B cell (primary cell): ENCODE measurements around the gene TENT5C. TPM values are rescaled to one million over a fixed set of nuclear protein-coding genes. Genes with fewer than 3 reads are reported as not detected.

ENCODE experiments used
- ATAC-seq: fragments of 200-7000 bp; cut with Tn5 transposase; one replicate; pipeline ENCODE4 v1.10.0; 2021; ENCODE audit warnings: low read depth, mild to moderate bottlenecking, moderate number of reproducible peaks, moderate library complexity
- CTCF ChIA-PET: fragments of 350-600 bp; sonication (Branson Sonifier 250); formaldehyde crosslinking; loops from one replicate; lab custom pipeline; 2021; ENCODE audit warnings: antibody characterized with exemption, inconsistent platforms; lab: Charles Lee
- POLR2A ChIA-PET: fragments of 350-600 bp; sonication (Branson Sonifier 250); formaldehyde crosslinking; loops from one replicate; lab custom pipeline; 2021; ENCODE audit warnings: antibody characterized with exemption; lab: Charles Lee
- DNase-seq: peaks from one replicate; pipeline ENCODE4 v3.0.0; 2013
- H2AFZ ChIP-seq: 2 replicates; pipeline ENCODE4 v1.6.1; 2012; ENCODE audit warnings: mild to moderate bottlenecking, low read depth, low read length; ENCODE audit not compliant: insufficient read depth, poor library complexity, severe bottlenecking
- H3K27ac ChIP-seq, 2 donors: 1 replicate in 1 of 2; 2 replicates in 1 of 2; pipeline ENCODE4 v1.5.1; 2012 to 2013; ENCODE audit warnings: low read length in 2 of 2, mild to moderate bottlenecking in 2 of 2, moderate library complexity in 1 of 2
- H3K27me3 ChIP-seq, 4 experiments: fragments of 200-600 bp in 1 of 4; sonication (generic) in 1 of 4; replicated peaks in 1 of 4; 1 replicate in 2 of 4; 2 replicates in 2 of 4; pipeline versions ENCODE4 v1.6.1 to v1.7.0; 2013 to 2016; ENCODE audit warnings: low read length in 3 of 4, mild to moderate bottlenecking in 2 of 4, mixed read lengths in 1 of 4, moderate library complexity in 1 of 4; ENCODE audit not compliant: insufficient read depth in 4 of 4, control insufficient read depth in 3 of 4; ENCODE audit errors: control extremely low read depth in 1 of 4
- H3K36me3 ChIP-seq, 2 experiments: replicated peaks in 1 of 2; 1 replicate in 1 of 2; 2 replicates in 1 of 2; pipeline versions ENCODE4 v1.6.1 to v1.7.1; 2013; ENCODE audit warnings: low read length in 1 of 2; ENCODE audit not compliant: insufficient read depth in 2 of 2, control insufficient read depth in 1 of 2; ENCODE audit errors: control extremely low read depth in 1 of 2, extremely low read depth in 1 of 2
- H3K4me1 ChIP-seq, 2 donors: fragments of 200-600 bp in 1 of 2; sonication (generic) in 1 of 2; 1 replicate in 1 of 2; 2 replicates in 1 of 2; pipeline versions ENCODE4 v1.5.1 to v1.6.1; 2013 to 2017; ENCODE audit warnings: low read length in 2 of 2; ENCODE audit not compliant: control insufficient read depth in 2 of 2, insufficient read depth in 2 of 2
- H3K4me2 ChIP-seq: replicated peaks from 2 replicates; pipeline ENCODE3; 2012; ENCODE audit warnings: mild to moderate bottlenecking, low read depth, low read length; ENCODE audit not compliant: poor library complexity, severe bottlenecking
- H3K4me3 ChIP-seq, 5 experiments: fragments of 200-600 bp in 1 of 5; sonication (generic) in 1 of 5; 1 replicate in 3 of 5; 2 replicates in 2 of 5; pipeline versions ENCODE4 v1.5.1 to v1.7.0; 2011 to 2016; ENCODE audit warnings: low read length in 4 of 5, mild to moderate bottlenecking in 4 of 5, low read depth in 2 of 5, control low read depth in 1 of 5, moderate library complexity in 1 of 5; ENCODE audit not compliant: insufficient read depth in 1 of 5; ENCODE audit errors: control extremely low read depth in 1 of 5, extremely low read depth in 1 of 5
- H3K79me2 ChIP-seq: fragments of 200-600 bp; sonication (generic); one replicate; pipeline ENCODE4 v1.6.0; 2016; ENCODE audit warnings: low read length; ENCODE audit not compliant: control insufficient read depth, insufficient read depth
- H3K9ac ChIP-seq: fragments of 200-600 bp; sonication (generic); 2 replicates; pipeline ENCODE4 v1.6.1; 2017; ENCODE audit warnings: mild to moderate bottlenecking, low read length, moderate library complexity
- H3K9me3 ChIP-seq, 3 donors: one replicate each; pipeline versions ENCODE4 v1.6.1 to v1.7.1; 2013; ENCODE audit warnings: low read length in 2 of 3; ENCODE audit not compliant: control insufficient read depth in 2 of 3, insufficient read depth in 1 of 3; ENCODE audit errors: control extremely low read depth in 1 of 3
- H4K20me1 ChIP-seq: 2 replicates; pipeline ENCODE4 v1.6.0; 2012; ENCODE audit warnings: mild to moderate bottlenecking, low read length; ENCODE audit not compliant: insufficient read depth, control insufficient read depth, poor library complexity, severe bottlenecking
- H3K27ac Mint-ChIP-seq: one replicate; pipeline ENCODE4 v1.8.0; 2021; ENCODE audit warnings: mixed read lengths
- H3K27me3 Mint-ChIP-seq: one replicate; pipeline ENCODE4 v1.8.0; 2021; ENCODE audit warnings: mixed read lengths
- H3K4me1 Mint-ChIP-seq: one replicate; pipeline ENCODE4 v1.8.0; 2021; ENCODE audit warnings: mixed read lengths
- H3K4me3 Mint-ChIP-seq: one replicate; pipeline ENCODE4 v1.8.0; 2021; ENCODE audit warnings: mixed read lengths
- H3K9me3 Mint-ChIP-seq: one replicate; pipeline ENCODE4 v1.8.0; 2022; ENCODE audit warnings: mixed read lengths; ENCODE audit not compliant: insufficient read depth
- CTCF ChIP-seq: fragments of 200-600 bp; IDR thresholded peaks from one replicate; pipeline ENCODE4 v1.8.0; 2022; ENCODE audit warnings: antibody characterized with exemption, mild to moderate bottlenecking
- EZH2 ChIP-seq: IDR thresholded peaks from 2 replicates; pipeline ENCODE4 v1.6.1; 2012; ENCODE audit warnings: borderline replicate concordance, low read depth, mild to moderate bottlenecking, moderate library complexity, low read length; ENCODE audit not compliant: insufficient read depth, poor library complexity, severe bottlenecking
- WGBS: methylation state at CpG from one replicate; pipeline ENCODE4 v1.1.5; 2013; ENCODE audit warnings: missing lambda C conversion rate; ENCODE audit not compliant: insufficient coverage; 5-methylcytosine and 5-hydroxymethylcytosine counted together
- intact Hi-C: fragments of 100-400 bp; cut with micrococcal nuclease; formaldehyde crosslinking; loops from one replicate; pipeline ENCODE4 v1.10.0; 2022
- polyA plus RNA-seq: library from polyadenylated mRNA; depleted of rRNA; stranded (reverse); fragments of >200 nt; gene quantifications from 2 replicates; pipeline ENCODE4 v1.2.3, GENCODE V29; 2012
- total RNA-seq, 2 donors: library from RNA; stranded (reverse); fragments of 120-200 nt in 1 of 2; gene quantifications; 1 replicate in 1 of 2; 2 replicates in 1 of 2; pipeline versions ENCODE4 v1.2.3 to v1.2.4, GENCODE V29; 2013 to 2022

TENT5C gene
- total and polyA plus RNA-seq, 2 donors (not counting 1 experiment from before 2014, with no cell fraction given), result 65.4 to 112 TPM

DNA sequence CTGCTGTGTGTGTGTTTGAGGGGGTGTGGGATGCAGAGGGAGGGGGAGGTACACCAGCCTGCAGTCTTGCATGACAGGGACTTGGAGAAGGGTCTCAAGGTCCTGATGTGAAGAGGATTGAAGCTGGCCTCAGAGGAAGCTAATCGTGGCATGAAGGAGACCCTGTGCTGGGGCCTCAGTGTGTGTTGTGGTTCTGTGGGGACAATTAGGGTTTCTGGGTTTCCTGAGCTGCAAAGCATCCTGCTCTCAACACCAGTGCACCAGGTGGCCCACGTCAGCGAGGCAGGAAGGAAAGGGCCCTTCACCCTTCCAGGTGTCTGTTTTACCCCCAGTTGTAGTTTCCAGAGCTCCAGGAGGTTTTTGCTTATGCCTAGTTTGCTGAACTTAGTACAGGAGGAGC, 52.8 kb downstream of the TENT5C start:
- Histone ChIP-seq H2AFZ (no peak overlapping the region), H3K9me3 (peaks cover 0 to 7% (median 0%) of the 10 kb centered on the region in 3 donors), H3K27me3 (no peaks in the 10 kb centered on the region), H3K4me1 (peaks cover 97 to 98% of the 10 kb centered on the region in 2 donors), H3K79me2 (no peaks in the 10 kb centered on the region), H3K4me2 (peak overlapping the region; percentile 66), H3K4me3 (peak overlapping the region in 1 of 5 experiments; percentile 22), H3K36me3 (no peaks in the 10 kb centered on the region), H3K9ac (peak overlapping the region; percentile 18), H3K27ac (peak overlapping the region; percentile 67 to 68), H4K20me1 (no peaks in the 10 kb centered on the region)
- peak overlapping the region; percentile 88 for H3K27ac Mint-ChIP-seq
- ChIA-PET POLR2A (interaction anchor here (1.3 to 1.4 kb wide), 2 partner anchors 9 to 11 kb away, joined by 3 to 5 read pairs; no protein-coding TSS in a partner anchor), CTCF (interaction anchor here (1.0 to 25.0 kb wide), 8 partner anchors 12 to 116 kb away, joined by 3 to 518 read pairs (median 7); partner anchors contain the start of gene TENT5C)
- H3K4me3 Mint-ChIP-seq, result peak overlapping the region; percentile 66
- DNase-seq (peak; percentile 75), ATAC-seq (peak; percentile 5)
- H3K27me3 Mint-ChIP-seq, result no peaks in the 10 kb centered on the region
- peaks cover 91% of the 10 kb centered on the region for H3K4me1 Mint-ChIP-seq
- WGBS, result 0% methylated on average over 1 of the region's 3 CpGs
- no peak for TF ChIP-seq CTCF
- TF ChIP-seq EZH2, result no peak
- peaks cover 3% of the 10 kb centered on the region for H3K9me3 Mint-ChIP-seq
- intact Hi-C loops, result loop anchor here (2.0 kb wide), 1 partner anchor 16 kb away; no protein-coding TSS in a partner anchor
